ENCODE results near the gene UNC80. TPM values are rescaled to one million over a fixed set of nuclear protein-coding genes. Genes with fewer than 3 reads are reported as not detected.

Gene UNC80
- total and polyA plus RNA-seq, 2 donors (not counting 3 experiments of a cell fraction or from before 2014, with no cell fraction given), result not detected

DNA sequence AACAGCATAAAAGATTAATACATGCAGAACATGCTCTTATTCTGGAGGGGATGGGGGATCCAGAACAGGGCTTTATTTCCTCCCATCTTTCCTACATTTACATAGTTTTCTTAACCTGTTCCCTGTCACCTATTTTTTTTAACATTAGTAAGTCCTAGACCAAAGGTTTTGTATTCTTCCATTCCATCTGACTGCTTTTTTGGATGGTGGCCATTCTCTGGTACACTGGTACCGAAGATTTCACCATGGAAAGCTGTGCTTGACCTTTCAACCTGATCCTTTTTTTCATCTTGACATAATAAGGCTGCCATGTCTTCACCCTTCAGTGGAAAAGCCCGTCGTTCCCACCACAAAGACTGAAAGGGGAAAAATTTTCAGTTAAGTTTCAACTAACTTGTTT lies 251.2 kb downstream of the UNC80 start:
- dilution Hi-C loops (cut with MboI; ENCODE audit: extremely low pct_ligation_motif_present, low sequenced_read_pairs) (no loop called here), intact Hi-C loops (cut with micrococcal nuclease) (no loop called here)
- Histone ChIP-seq H3K9me3 (replicated peaks; ENCODE audit: control insufficient read depth, insufficient read depth, low read length) (no peaks in the 10 kb centered on the region), H3K4me1 (ENCODE audit: control insufficient read depth, extremely low read depth, insufficient read depth, low read length) (no peaks in the 10 kb centered on the region), H3K4me3 (replicated peaks in 1 of 3; ENCODE audit: insufficient read depth in 1 of 3, low read depth in 1 of 3, low read length in 3 of 3) (no peak overlapping the region), H3K9ac (replicated peaks; ENCODE audit: extremely low read depth, insufficient read depth, low read length) (no peak overlapping the region), H3K36me3 (ENCODE audit: control insufficient read depth in 2 of 2, extremely low read depth in 1 of 2, insufficient read depth in 2 of 2, low read length in 2 of 2) (peaks cover 2 to 28% of the 10 kb centered on the region in 2 experiments), H3K9me1 (replicated peaks; ENCODE audit: control insufficient read depth, extremely low read depth, insufficient read depth, low read length) (no peaks in the 10 kb centered on the region), H3K27ac (ENCODE audit: insufficient read depth, low read depth, low read length) (no peak overlapping the region), H3K27me3 (ENCODE audit: control insufficient read depth in 2 of 2, insufficient read depth in 2 of 2, low read length in 2 of 2) (no peaks in the 10 kb centered on the region), H4K20me1 (replicated peaks; ENCODE audit: control insufficient read depth, extremely low read depth, insufficient read depth, low read length) (no peaks in the 10 kb centered on the region), H3K79me2 (ENCODE audit: control insufficient read depth, insufficient read depth, low read length) (no peaks in the 10 kb centered on the region), H2AFZ (ENCODE audit: low read depth, low read length) (no peak overlapping the region), H3K4me2 (ENCODE audit: insufficient read depth, low read length) (no peak overlapping the region)
- CTCF ChIA-PET, result no interaction called here
- TF ChIP-seq GATA2 (IDR thresholded peaks at IDR 0.05; ENCODE audit: insufficient read depth, insufficient read length, low read depth, low read length) (no peak), MYC (IDR thresholded peaks at IDR 0.05; ENCODE audit: low read depth, low read length) (no peak), POLR2A (IDR thresholded peaks at IDR 0.05; ENCODE audit: low read depth, low read length) (no peak), EZH2 (IDR thresholded peaks at IDR 0.05; ENCODE audit: borderline replicate concordance, low read depth, low read length, severe bottlenecking) (no peak), POLR2AphosphoS5 (IDR thresholded peaks at IDR 0.05; ENCODE audit: insufficient read depth, low read depth, low read length) (no peak), FOS (IDR thresholded peaks at IDR 0.05; ENCODE audit: borderline replicate concordance, insufficient read depth, low read length) (no peak), JUN (IDR thresholded peaks at IDR 0.05; ENCODE audit: borderline replicate concordance, insufficient read depth, insufficient read length, low read depth) (no peak)
- TF ChIP-seq, protein P1, sequence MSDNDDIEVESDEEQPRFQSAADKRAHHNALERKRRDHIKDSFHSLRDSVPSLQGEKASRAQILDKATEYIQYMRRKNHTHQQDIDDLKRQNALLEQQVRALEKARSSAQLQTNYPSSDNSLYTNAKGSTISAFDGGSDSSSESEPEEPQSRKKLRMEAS (IDR thresholded peaks at IDR 0.05; ENCODE audit: insufficient read depth, insufficient read length), result no peak
- TF ChIP-seq, protein P2, sequence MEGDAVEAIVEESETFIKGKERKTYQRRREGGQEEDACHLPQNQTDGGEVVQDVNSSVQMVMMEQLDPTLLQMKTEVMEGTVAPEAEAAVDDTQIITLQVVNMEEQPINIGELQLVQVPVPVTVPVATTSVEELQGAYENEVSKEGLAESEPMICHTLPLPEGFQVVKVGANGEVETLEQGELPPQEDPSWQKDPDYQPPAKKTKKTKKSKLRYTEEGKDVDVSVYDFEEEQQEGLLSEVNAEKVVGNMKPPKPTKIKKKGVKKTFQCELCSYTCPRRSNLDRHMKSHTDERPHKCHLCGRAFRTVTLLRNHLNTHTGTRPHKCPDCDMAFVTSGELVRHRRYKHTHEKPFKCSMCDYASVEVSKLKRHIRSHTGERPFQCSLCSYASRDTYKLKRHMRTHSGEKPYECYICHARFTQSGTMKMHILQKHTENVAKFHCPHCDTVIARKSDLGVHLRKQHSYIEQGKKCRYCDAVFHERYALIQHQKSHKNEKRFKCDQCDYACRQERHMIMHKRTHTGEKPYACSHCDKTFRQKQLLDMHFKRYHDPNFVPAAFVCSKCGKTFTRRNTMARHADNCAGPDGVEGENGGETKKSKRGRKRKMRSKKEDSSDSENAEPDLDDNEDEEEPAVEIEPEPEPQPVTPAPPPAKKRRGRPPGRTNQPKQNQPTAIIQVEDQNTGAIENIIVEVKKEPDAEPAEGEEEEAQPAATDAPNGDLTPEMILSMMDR (IDR thresholded peaks at IDR 0.05; ENCODE audit: extremely low read depth in 1 of 2, insufficient read depth in 1 of 2, low read depth in 1 of 2, low read length in 2 of 2), result no peak
- POLR2A ChIA-PET, result no interaction called here
- no TSS peak for BruUV-seq (replicated peaks)
- FAIRE-seq, result no peak
- DNase-seq (ENCODE audit: low read depth, low spot score), result no peak

Measured in endothelial cell of umbilical vein (primary cell).